Suprapubic skin (tissue), 3 donors: ENCODE data around the gene TNNT2.

Source experiments
- CTCF ChIP-seq, 2 donors: fragments of 200-600 bp in 1 of 2; fragments of 450-650 bp in 1 of 2; sonication (generic) in 1 of 2; IDR thresholded peaks; one replicate each; pipeline ENCODE4 v1.5.1; 2016 to 2019; ENCODE audit warnings: antibody characterized with exemption in 2 of 2, mild to moderate bottlenecking in 1 of 2, moderate library complexity in 1 of 2
- EP300 ChIP-seq: sonication (generic); formaldehyde crosslinking; IDR thresholded peaks from one replicate; pipeline ENCODE4 v1.6.1; 2017; ENCODE audit warnings: antibody characterized with exemption
- POLR2A ChIP-seq, 2 donors: fragments of 450-650 bp; IDR thresholded peaks; one replicate each; pipeline ENCODE4 v1.6.1; 2017; ENCODE audit warnings: antibody characterized with exemption in 2 of 2, mild to moderate bottlenecking in 2 of 2, moderate library complexity in 2 of 2

DNA sequence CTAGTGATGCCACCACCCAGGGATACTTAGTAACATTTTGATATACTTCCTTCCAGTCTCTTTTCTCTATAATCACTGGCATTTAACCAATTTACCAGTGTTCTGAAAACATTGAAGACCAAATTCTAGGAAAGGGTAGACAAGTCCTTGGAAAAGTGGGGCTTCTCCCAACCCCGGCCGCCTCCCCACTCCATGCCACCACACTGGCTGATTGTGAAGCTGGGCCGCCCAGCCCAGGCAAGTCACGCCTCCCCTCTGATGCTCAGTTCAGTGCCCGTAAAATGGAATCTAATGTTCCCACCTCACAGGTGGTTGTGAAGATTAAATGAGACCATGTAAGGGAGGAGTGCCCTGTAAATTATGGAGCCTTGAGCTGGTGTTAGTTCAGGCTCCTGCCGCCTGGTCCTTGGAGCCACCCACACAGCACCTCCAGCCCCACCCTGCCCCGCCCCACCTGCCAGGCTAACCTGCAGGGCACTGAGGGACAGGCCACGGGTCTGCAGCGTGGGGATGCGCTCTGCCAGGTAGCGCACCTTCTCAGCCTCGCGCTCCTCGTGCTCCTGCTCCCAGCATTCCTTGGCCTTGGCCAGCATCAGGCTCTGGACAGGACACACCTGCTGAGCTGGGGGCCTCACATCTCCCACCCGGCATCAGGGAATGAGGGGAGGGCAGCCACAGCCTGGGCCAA lies 36.7 kb upstream of the TNNT2 start:
- TF ChIP-seq CTCF (IDR thresholded peaks at IDR 0.05) (no peak), EP300 (no peak), POLR2A (IDR thresholded peaks at IDR 0.05) (no peak)
